K562 (cell line): ENCODE data around the gene NACA. TPM values are rescaled to one million over a fixed set of nuclear protein-coding genes. Genes with fewer than 3 reads are reported as not detected.

ENCODE experiments used
- ATAC-seq: fragments of 200-7000 bp; cut with Tn5 transposase; 3 replicates; pipeline ENCODE4 v1.9.1; 2020; ENCODE audit warnings: moderate library complexity
- BruUV-seq: library from RNA; stranded (reverse); fragments of 400-500 nt; replicated peaks from 2 replicates; lab custom pipeline; 2021; lab: Mats Ljungman, UMichigan
- CTCF ChIA-PET: fragments of 300-600 bp; formaldehyde crosslinking; extraction: SDS; loops from one replicate; lab custom pipeline; 2021; ENCODE audit warnings: low intra/inter-chr PET ratio; lab: Yijun Ruan, JAX
- POLR2A ChIA-PET: fragments of 300-600, 350-650 bp; sonication (Branson Sonifier 250); formaldehyde crosslinking; extraction: SDS; loops from one replicate; lab custom pipeline; 2021; ENCODE audit warnings: antibody characterized with exemption, inconsistent platforms; lab: Yijun Ruan, JAX
- DNase-seq, 4 experiments: peaks; one replicate each; pipeline versions ENCODE4 v3.0.0 to v3.0.0-alpha.2; 2011 to 2018; ENCODE audit warnings: low spot score in 3 of 4, mixed read lengths in 3 of 4; ENCODE audit errors: extremely low read depth in 1 of 4
- FAIRE-seq: peaks from 2 replicates; lab custom pipeline; 2011; peaks lifted over from hg19 to GRCh38; lab: Jason Lieb, UNC
- H2AFZ ChIP-seq: 2 replicates; pipeline ENCODE4 v1.6.0; 2011; ENCODE audit warnings: low read depth, low read length, control low read depth, inconsistent platforms
- H3K27ac ChIP-seq: fragments of 200-600 bp; 3 replicates; pipeline ENCODE4 v1.8.0; 2011; ENCODE audit warnings: low read depth, mild to moderate bottlenecking, control low read depth, inconsistent platforms, low read length, moderate library complexity, mixed read lengths; ENCODE audit errors: extremely low read depth
- H3K27me3 ChIP-seq, 2 experiments: fragments of 300-600 bp in 1 of 2; 2 replicates in 1 of 2; 3 replicates in 1 of 2; pipeline versions ENCODE4 v1.6.0 to v1.8.0; 2011; ENCODE audit warnings: inconsistent platforms in 2 of 2, low read length in 2 of 2, mild to moderate bottlenecking in 1 of 2, mixed read lengths in 1 of 2, moderate library complexity in 1 of 2; ENCODE audit not compliant: control insufficient read depth in 2 of 2, insufficient read depth in 2 of 2
- H3K36me3 ChIP-seq: fragments of 300-600 bp; 3 replicates; pipeline ENCODE4 v1.8.0; 2011; ENCODE audit warnings: mild to moderate bottlenecking, low read length, inconsistent platforms; ENCODE audit not compliant: control insufficient read depth, insufficient read depth
- H3K4me1 ChIP-seq, 2 experiments: fragments of 200-600 bp in 1 of 2; replicated peaks in 1 of 2; 2 replicates in 1 of 2; 3 replicates in 1 of 2; pipeline versions ENCODE4 v1.5.1 to v1.8.0; 2011; ENCODE audit warnings: inconsistent platforms in 2 of 2, low read length in 2 of 2, mild to moderate bottlenecking in 1 of 2, mixed read lengths in 1 of 2, moderate library complexity in 1 of 2; ENCODE audit not compliant: control insufficient read depth in 2 of 2, insufficient read depth in 2 of 2
- H3K4me2 ChIP-seq: 2 replicates; pipeline ENCODE4 v1.6.1; 2011; ENCODE audit warnings: low read length, control low read depth, inconsistent platforms, mixed read lengths; ENCODE audit not compliant: insufficient read depth
- H3K4me3 ChIP-seq: fragments of 200-600 bp; sonication (generic), shearing (Covaris generic); 2 replicates; pipeline ENCODE4 v1.5.1; 2016; ENCODE audit warnings: control low read depth, inconsistent platforms
- H3K79me2 ChIP-seq: fragments of 200-600 bp; 3 replicates; pipeline ENCODE4 v1.8.0; 2011; ENCODE audit warnings: low read length, inconsistent platforms; ENCODE audit not compliant: control insufficient read depth, insufficient read depth
- H3K9ac ChIP-seq, 2 experiments: 2 replicates each; pipeline versions ENCODE4 v1.6.0 to v1.6.1; 2011; ENCODE audit warnings: low read depth in 2 of 2, low read length in 2 of 2, control low read depth in 1 of 2, inconsistent platforms in 1 of 2, mild to moderate bottlenecking in 1 of 2, mixed read lengths in 1 of 2; ENCODE audit not compliant: insufficient read depth in 1 of 2
- H3K9me1 ChIP-seq: one replicate; pipeline ENCODE4 v1.6.0; 2011; ENCODE audit warnings: inconsistent platforms, mild to moderate bottlenecking, low read length, moderate library complexity; ENCODE audit not compliant: control insufficient read depth, insufficient read depth
- H3K9me3 ChIP-seq: replicated peaks from 2 replicates; pipeline ENCODE4 v1.5.1; 2011; ENCODE audit warnings: low read depth, low read length, inconsistent platforms; ENCODE audit not compliant: control insufficient read depth, insufficient read depth
- H4K20me1 ChIP-seq: replicated peaks from 2 replicates; pipeline ENCODE4 v1.6.1; 2011; ENCODE audit warnings: low read length, inconsistent platforms, mixed read lengths; ENCODE audit not compliant: control insufficient read depth, insufficient read depth
- BCLAF1 ChIP-seq, 2 experiments: fragments of 450-650 bp in 1 of 2; IDR thresholded peaks; 2 replicates each; pipeline ENCODE4 v1.6.1; 2011 to 2017; ENCODE audit warnings: low read depth in 2 of 2, antibody characterized with exemption in 1 of 2, borderline replicate concordance in 1 of 2, low read length in 1 of 2, mild to moderate bottlenecking in 1 of 2, mixed read lengths in 1 of 2; ENCODE audit not compliant: control insufficient read depth in 1 of 2
- CC2D1A ChIP-seq: fragments of 450-650 bp; IDR thresholded peaks from 2 replicates; pipeline ENCODE4 v1.6.1; 2017; ENCODE audit warnings: mild to moderate bottlenecking
- DLX4 ChIP-seq: fragments of 250-450 bp; sonication (Bioruptor Pico); IDR thresholded peaks from 2 replicates; pipeline ENCODE4 v1.6.1; 2021; ENCODE audit warnings: mild to moderate bottlenecking
- ESRRB ChIP-seq: fragments of 250-450 bp; sonication (Bioruptor Pico); IDR thresholded peaks from 2 replicates; pipeline ENCODE4 v1.5.0; 2020; ENCODE audit warnings: mild to moderate bottlenecking, moderate library complexity, borderline replicate concordance
- HDAC3 ChIP-seq: fragments of 450-650 bp; IDR thresholded peaks from 2 replicates; pipeline ENCODE4 v1.6.1; 2018; ENCODE audit warnings: borderline replicate concordance, mild to moderate bottlenecking, moderate library complexity; ENCODE audit not compliant: partially characterized antibody
- HNRNPK ChIP-seq: fragments of 200-400 bp; formaldehyde crosslinking; IDR thresholded peaks from one replicate; pipeline ENCODE4 v1.6.1; 2018; ENCODE audit warnings: mild to moderate bottlenecking, low read depth, low read length; ENCODE audit not compliant: poor library complexity, severe bottlenecking
- RBM15 ChIP-seq: fragments of 200-400 bp; formaldehyde crosslinking; IDR thresholded peaks from 2 replicates; pipeline ENCODE4 v1.6.1; 2018; ENCODE audit warnings: mild to moderate bottlenecking, low read length, moderate library complexity; ENCODE audit not compliant: insufficient read depth
- RBM17 ChIP-seq: fragments of 200-400 bp; formaldehyde crosslinking; IDR thresholded peaks from 2 replicates; pipeline ENCODE4 v1.6.1; 2017; ENCODE audit warnings: low read depth, mild to moderate bottlenecking, low read length, borderline replicate concordance
- USF2 ChIP-seq: sonication (generic); formaldehyde crosslinking; IDR thresholded peaks from 2 replicates; pipeline ENCODE4 v1.5.0; 2020; ENCODE audit warnings: missing genetic modification reagents
- WHSC1 ChIP-seq: IDR thresholded peaks from one replicate; pipeline ENCODE4 v1.6.1; 2012; ENCODE audit warnings: low read length, control low read depth, inconsistent platforms
- ZNF507 ChIP-seq: conservative IDR thresholded peaks from 2 replicates; pipeline ENCODE4 v1.6.1; 2017; ENCODE audit warnings: missing genetic modification characterization, missing compliant biosample characterization
- ZNF511 ChIP-seq: sonication (generic); formaldehyde crosslinking; IDR thresholded peaks from 2 replicates; pipeline ENCODE4 v1.8.0; 2022; ENCODE audit warnings: mild to moderate bottlenecking, missing genetic modification reagents
- WGBS: fragments of 100-300 bp; shearing (Covaris generic); methylation state at CpG from one replicate; pipeline ENCODE4 v1.1.6; 2016; ENCODE audit warnings: low coverage, mixed read lengths; ENCODE audit not compliant: insufficient coverage; ENCODE audit errors: missing lambda C conversion rate; 5-methylcytosine and 5-hydroxymethylcytosine counted together
- in situ Hi-C: fragments of 300-500 bp; cut with MboI; formaldehyde crosslinking; loops from 4 replicates; pipeline ENCODE4 v1.15.0; 2018; ENCODE audit warnings: inconsistent platforms, mixed read lengths
- intact Hi-C: fragments of 100-400 bp; cut with micrococcal nuclease; formaldehyde crosslinking; loops from 2 replicates; pipeline ENCODE4 v1.14.2; 2022
- polyA plus RNA-seq, 8 experiments: library from polyadenylated mRNA; depleted of rRNA in 4 of 8; stranded (reverse) in 5 of 8; unstranded in 3 of 8; fragments of >200 nt; fragmentation: Nextera tagmentation in 2 of 8; fragmentation: Illumina TruSeq in 1 of 8; extraction: Ambion mirVana in 2 of 8; extraction: Trizol in 1 of 8; gene quantifications; 2 replicates each; pipeline versions ENCODE4 v1.2.1 to v1.2.3, GENCODE V29; 2011 to 2014; ENCODE audit warnings: inconsistent platforms in 1 of 8, missing spikeins in 1 of 8
- total RNA-seq, 7 experiments: library from RNA; depleted of rRNA in 6 of 7; stranded (reverse); fragments of >200 nt in 6 of 7; fragmentation: Illumina TruSeq in 2 of 7; extraction: Trizol in 2 of 7; gene quantifications; 2 replicates each; pipeline versions ENCODE4 v1.2.1 to v1.2.3, GENCODE V29; 2011 to 2021; ENCODE audit warnings: low replicate concordance in 1 of 7

NACA gene
- total and polyA plus RNA-seq, 9 of the 15 experiments (the other 6 are each of a cell fraction or from before 2014, with no cell fraction given): 1,030 to 2,416 (median 1,645) TPM

- ATAC-seq (peak; percentile 39), FAIRE-seq (no peak), DNase-seq (no peak)
- Histone ChIP-seq H3K4me3 (no peak overlapping the region), H3K27ac (peak overlapping the region; percentile 34; the same call in 1 of the 3 replicates), H2AFZ (no peak overlapping the region), H3K27me3 (no peaks in the 10 kb centered on the region), H4K20me1 (peaks cover 2% of the 10 kb centered on the region; the same call in 1 of the 2 replicates), H3K9me3 (no peaks in the 10 kb centered on the region), H3K9ac (no peak overlapping the region), H3K36me3 (peaks cover 36% of the 10 kb centered on the region), H3K4me2 (no peak overlapping the region), H3K4me1 (no peaks in the 10 kb centered on the region; a peak in 1 of 5 replicates), H3K79me2 (peaks cover 8% of the 10 kb centered on the region), H3K9me1 (no peaks in the 10 kb centered on the region)
- 53% methylated on average over 5 of the region's 5 CpGs for WGBS
- in situ Hi-C loops (no loop called here), intact Hi-C loops (no loop called here)
- TF ChIP-seq DLX4 (CRISPR knock-in tag) (no peak), HNRNPK (no peak), RBM15 (no peak), ESRRB (no peak), HDAC3 (no peak), WHSC1 (no peak), ZNF507 (tag) (no peak), RBM17 (no peak), CC2D1A (no peak), ZNF511 (CRISPR knock-in tag) (no peak), BCLAF1 (IDR thresholded peaks at IDR 0.05; ENCODE audit: borderline replicate concordance in 1 of 2, control insufficient read depth in 1 of 2, low read depth in 2 of 2, low read length in 1 of 2) (no peak), USF2 (CRISPR knock-in tag) (no peak)
- no TSS peak for BruUV-seq
- ChIA-PET CTCF (no interaction called here), POLR2A (interaction anchor here (2.4 to 3.0 kb wide), 3 partner anchors 10 to 16 kb away, joined by 13 to 32 read pairs (median 15); partner anchors contain the start of gene NACA)
These were observed 15.2 kb downstream of the NACA start for GRCh38 chr12:56709759-56710376.
